NK-92 treated with Interleukin-12 subunit alpha and Interleukin-12 subunit beta, amount 100 ng/mL, for 24 hours (cell line): ENCODE results near the gene GPR157.

Experiments used
- DNase-seq: peaks from one replicate; lab custom pipeline; 2025; lab: John Stamatoyannopoulos, UW

GPR157 gene

DNA sequence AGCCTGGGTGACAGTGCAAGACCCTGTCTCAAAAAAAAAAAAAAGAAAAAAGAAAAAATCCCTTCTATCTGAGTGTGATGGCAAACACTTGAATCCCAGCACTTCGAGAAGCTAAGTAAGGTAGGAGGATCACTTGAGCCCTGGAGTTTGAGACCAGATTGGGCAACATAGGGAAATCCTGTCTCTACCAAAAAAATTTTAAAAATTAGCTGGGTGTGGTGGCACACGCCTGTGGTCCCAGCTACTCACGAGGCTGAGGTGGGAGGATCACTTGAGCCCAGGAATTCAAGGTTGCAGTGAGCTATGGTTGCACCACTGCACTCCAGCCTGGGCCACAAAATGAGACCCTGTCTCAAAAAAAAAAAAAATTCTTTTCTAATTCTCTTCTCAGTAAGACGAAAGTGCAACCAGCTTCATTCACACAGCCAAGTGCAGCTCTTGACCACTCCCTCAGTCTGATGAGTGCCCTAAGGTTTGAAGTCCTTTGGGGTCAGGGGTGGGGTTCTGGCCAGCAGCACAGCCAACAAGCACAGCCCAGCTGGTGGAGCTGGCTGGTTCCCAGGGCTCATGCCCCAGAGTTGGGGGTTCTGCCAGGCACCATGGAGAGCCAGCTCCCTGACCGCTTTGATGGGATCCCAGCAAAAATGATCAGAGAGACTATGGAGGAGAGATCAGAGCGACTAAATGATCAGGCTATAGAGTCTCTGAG, 67.5 kb downstream of the GPR157 start:
- no peak for DNase-seq

DNA sequence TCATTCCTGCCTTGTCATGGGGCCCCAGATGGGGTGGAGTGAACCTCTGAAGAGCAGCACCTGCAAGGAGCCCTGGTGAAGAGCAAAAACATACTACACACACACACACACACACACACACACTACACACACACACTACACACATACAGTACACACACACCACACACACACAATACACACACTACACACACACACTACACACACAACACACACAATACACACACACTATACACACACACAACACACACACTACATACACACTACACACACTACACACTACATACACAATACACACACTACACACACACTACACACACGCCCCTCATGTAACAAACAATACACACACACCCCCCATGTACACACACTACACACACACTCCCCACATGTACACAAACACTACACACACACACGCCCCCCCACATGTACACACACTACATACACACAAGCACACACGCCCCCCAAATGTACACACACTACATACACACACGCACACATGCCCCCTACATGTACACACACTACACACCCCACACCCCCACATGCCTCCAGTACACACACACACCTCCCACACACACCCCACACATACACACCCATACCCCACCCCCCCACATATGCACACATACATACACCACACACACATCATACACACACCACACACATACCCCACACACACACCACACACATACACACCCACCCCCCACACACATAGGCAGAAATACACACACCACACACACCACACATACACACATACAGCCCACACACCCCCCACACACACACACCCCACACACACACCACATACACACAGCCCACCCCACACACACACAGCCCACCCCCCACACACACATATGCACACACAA, 68.8 kb downstream of the GPR157 start:
- no peak for DNase-seq

DNA sequence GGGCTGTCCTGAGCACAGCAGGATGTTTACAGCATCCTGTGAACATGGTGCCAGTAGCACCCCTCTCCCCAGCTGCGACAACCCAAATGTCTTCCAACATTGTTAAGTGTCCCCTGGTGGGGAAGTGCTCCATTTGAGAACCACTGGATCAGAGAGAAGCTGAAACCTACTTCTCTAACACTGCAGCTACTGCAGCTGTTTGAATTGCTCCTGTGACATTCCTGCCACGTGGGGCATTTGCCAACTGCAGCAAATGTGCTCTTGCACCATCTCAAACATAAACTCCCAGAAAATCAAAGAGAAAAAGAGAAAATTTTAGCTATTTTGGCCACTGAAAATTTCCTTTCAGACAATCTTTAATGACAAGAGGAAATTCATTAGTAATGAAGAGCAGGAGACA, 70.4 kb downstream of the GPR157 start:
- no peak for DNase-seq

DNA sequence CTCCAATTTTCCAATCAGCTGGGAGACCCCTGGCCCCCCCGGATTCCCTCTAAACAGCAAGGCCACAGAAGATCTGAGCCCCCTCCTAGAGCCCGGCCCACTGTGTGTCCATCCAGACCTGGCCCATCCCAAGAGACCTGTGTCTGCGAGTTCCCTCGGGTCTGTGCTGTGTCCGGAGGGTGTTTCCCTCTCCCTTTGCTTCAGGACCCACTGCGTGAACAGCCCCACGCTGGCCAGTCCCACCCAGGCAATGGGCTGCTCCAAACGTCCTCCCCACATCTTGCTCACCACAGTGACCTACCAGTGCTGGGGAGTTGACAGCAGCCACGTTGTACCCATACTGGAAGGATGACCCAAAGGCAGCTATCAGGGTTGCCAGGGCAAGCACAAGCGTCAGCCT, 71.1 kb downstream of the GPR157 start:
- no peak for DNase-seq

DNA sequence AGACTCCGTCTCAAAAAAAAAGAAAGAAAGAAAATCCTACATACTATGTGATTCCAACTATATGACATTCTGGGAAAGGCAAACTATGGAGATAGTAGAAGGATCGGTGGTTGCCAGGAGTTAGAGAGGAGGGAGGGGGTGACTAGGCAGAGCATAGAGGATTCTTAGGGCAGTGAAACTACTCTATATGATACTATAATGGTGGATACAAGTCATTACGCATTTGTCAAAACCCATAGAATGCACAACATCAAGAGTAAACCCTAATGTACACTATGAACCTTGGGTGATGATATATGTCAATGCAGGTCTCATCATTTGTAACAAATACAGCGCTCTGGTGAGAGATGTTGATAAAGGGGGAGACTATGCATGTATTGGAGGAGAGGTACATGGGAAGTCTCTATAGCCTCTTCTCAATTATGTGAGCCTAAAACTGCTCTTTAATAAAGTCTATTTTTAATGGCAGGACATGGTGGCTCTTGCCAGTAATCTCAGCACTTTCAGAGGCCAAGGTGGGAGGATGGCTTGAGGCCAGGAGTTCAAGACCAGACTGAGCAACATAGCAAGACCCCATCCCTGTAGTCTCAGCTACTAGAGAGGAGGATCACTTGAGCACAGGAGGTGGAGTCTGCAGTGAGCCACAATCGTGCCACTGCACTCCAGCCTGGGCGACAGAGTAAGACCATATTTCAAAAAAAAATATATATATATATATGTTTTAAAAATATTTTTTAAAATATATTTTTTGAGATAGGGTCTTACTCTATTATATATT, 76.4 kb downstream of the GPR157 start:
- DNase-seq = no peak

DNA sequence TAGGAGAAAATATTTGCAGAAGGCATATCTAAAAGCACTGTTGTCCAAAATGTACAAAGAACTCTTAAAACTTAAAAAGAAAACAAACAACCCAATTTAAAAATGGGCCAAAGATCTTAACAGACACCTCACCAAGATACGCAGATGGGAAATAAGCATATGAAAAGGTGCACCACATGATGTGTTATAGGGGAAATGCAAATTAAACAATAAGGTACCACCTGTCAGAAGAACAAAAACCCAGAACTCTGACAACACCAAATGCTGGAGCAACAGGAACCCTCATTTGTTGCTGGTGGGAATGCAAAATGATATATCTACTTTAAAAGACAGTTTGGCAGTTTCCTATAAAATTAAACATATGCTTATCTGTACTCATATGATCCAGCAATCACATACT, 77.5 kb downstream of the GPR157 start:
- no peak for DNase-seq

DNA sequence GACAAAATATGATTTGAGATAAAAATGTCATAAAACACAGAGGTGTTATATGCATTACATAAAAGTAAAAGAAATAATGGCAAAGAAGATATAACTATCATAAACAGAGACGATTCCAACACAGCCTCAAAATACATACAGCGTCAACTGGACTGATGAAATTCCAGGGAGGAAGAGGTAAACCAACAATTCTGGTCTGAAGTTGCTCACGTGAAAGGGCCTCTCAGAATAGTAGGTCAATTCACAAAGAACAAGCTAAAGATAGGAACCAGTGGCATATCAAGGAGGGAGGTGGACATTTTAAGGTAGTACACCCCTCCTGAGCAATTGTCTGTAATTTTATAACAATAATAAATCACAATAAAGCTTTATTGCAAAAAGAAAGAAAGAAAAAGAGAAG, 78.1 kb downstream of the GPR157 start:
- DNase-seq = no peak
